Endothelial cell of umbilical vein (primary cell): ENCODE data around the gene HMGCL. TPM values are rescaled to one million over a fixed set of nuclear protein-coding genes. Genes with fewer than 3 reads are reported as not detected.

Experiments used
- BruUV-seq: library from RNA; stranded (reverse); fragments of 400-500 nt; replicated peaks from 2 replicates; lab custom pipeline; 2021; lab: Mats Ljungman, UMichigan
- CTCF ChIA-PET: fragments of 300-600, 350-600 bp; sonication (Branson Sonifier 250); formaldehyde crosslinking; loops from one replicate; lab custom pipeline; 2021; ENCODE audit warnings: antibody characterized with exemption, inconsistent platforms; lab: Charles Lee
- POLR2A ChIA-PET: fragments of 300-600, 350-600 bp; sonication (Branson Sonifier 250); formaldehyde crosslinking; loops from one replicate; lab custom pipeline; 2021; ENCODE audit warnings: antibody characterized with exemption, inconsistent platforms; lab: Charles Lee
- DNase-seq: peaks from one replicate; pipeline ENCODE4 v3.0.0-alpha.2; 2011; ENCODE audit warnings: low read depth, low spot score
- FAIRE-seq: peaks from 2 replicates; lab custom pipeline; 2011; peaks lifted over from hg19 to GRCh38; lab: Jason Lieb, UNC
- H2AFZ ChIP-seq: 2 replicates; pipeline ENCODE4 v1.6.0; 2012; ENCODE audit warnings: low read depth, low read length, control low read depth, inconsistent platforms
- H3K27ac ChIP-seq: 2 replicates; pipeline ENCODE4 v1.5.1; 2011; ENCODE audit warnings: low read depth, mild to moderate bottlenecking, control low read depth, low read length, moderate library complexity; ENCODE audit not compliant: insufficient read depth
- H3K27me3 ChIP-seq, 2 experiments: 2 replicates each; pipeline versions ENCODE4 v1.6.0 to v1.6.1; 2011; ENCODE audit warnings: low read length in 2 of 2, mixed read lengths in 1 of 2; ENCODE audit not compliant: control insufficient read depth in 2 of 2, insufficient read depth in 2 of 2
- H3K36me3 ChIP-seq, 2 experiments: 2 replicates in 1 of 2; 3 replicates in 1 of 2; pipeline ENCODE4 v1.5.1; 2011; ENCODE audit warnings: low read length in 2 of 2, mild to moderate bottlenecking in 1 of 2, moderate library complexity in 1 of 2; ENCODE audit not compliant: control insufficient read depth in 2 of 2, insufficient read depth in 2 of 2; ENCODE audit errors: extremely low read depth in 1 of 2
- H3K4me1 ChIP-seq: 3 replicates; pipeline ENCODE4 v1.5.1; 2011; ENCODE audit warnings: mild to moderate bottlenecking, low read length; ENCODE audit not compliant: control insufficient read depth, insufficient read depth; ENCODE audit errors: extremely low read depth
- H3K4me2 ChIP-seq: 2 replicates; pipeline ENCODE4 v1.6.1; 2011; ENCODE audit warnings: low read length, control low read depth, mixed read lengths; ENCODE audit not compliant: insufficient read depth
- H3K4me3 ChIP-seq, 3 experiments: fragments of 200-600 bp in 1 of 3; sonication (generic), shearing (Covaris generic) in 1 of 3; replicated peaks in 1 of 3; 2 replicates each; pipeline ENCODE4 v1.5.1; 2011 to 2016; ENCODE audit warnings: control low read depth in 3 of 3, low read length in 3 of 3, mild to moderate bottlenecking in 2 of 3, inconsistent platforms in 1 of 3, low read depth in 1 of 3, moderate library complexity in 1 of 3; ENCODE audit not compliant: insufficient read depth in 1 of 3
- H3K79me2 ChIP-seq: 2 replicates; pipeline ENCODE4 v1.6.0; 2012; ENCODE audit warnings: low read length, inconsistent platforms; ENCODE audit not compliant: control insufficient read depth, insufficient read depth
- H3K9ac ChIP-seq: replicated peaks from 2 replicates; pipeline ENCODE3; 2011; ENCODE audit warnings: low read length, control low read depth; ENCODE audit not compliant: insufficient read depth; ENCODE audit errors: extremely low read depth
- H3K9me1 ChIP-seq: replicated peaks from 3 replicates; pipeline ENCODE4 v1.6.0; 2011; ENCODE audit warnings: mild to moderate bottlenecking, low read length; ENCODE audit not compliant: control insufficient read depth, insufficient read depth; ENCODE audit errors: extremely low read depth
- H3K9me3 ChIP-seq: replicated peaks from 2 replicates; pipeline ENCODE4 v1.5.1; 2012; ENCODE audit warnings: low read length, inconsistent platforms; ENCODE audit not compliant: control insufficient read depth, insufficient read depth
- H4K20me1 ChIP-seq: replicated peaks from 2 replicates; pipeline ENCODE3; 2011; ENCODE audit warnings: mild to moderate bottlenecking, low read length; ENCODE audit not compliant: control insufficient read depth, insufficient read depth; ENCODE audit errors: extremely low read depth
- CTCF ChIP-seq, 2 donors: IDR thresholded peaks; 1 replicate in 1 of 2; 2 replicates in 1 of 2; pipeline ENCODE4 v1.5.1; 2011; ENCODE audit warnings: low read length in 2 of 2, mild to moderate bottlenecking in 2 of 2, moderate library complexity in 2 of 2, control low read depth in 1 of 2, inconsistent platforms in 1 of 2, low read depth in 1 of 2; ENCODE audit not compliant: insufficient read depth in 1 of 2; ENCODE audit errors: extremely low read depth in 1 of 2
- EZH2 ChIP-seq: IDR thresholded peaks from 2 replicates; pipeline ENCODE4 v1.6.1; 2012; ENCODE audit warnings: borderline replicate concordance, low read depth, mild to moderate bottlenecking, moderate library complexity, low read length, inconsistent platforms; ENCODE audit not compliant: severe bottlenecking
- FOS ChIP-seq: IDR thresholded peaks from 2 replicates; pipeline ENCODE4 v1.6.1; 2011; ENCODE audit warnings: mild to moderate bottlenecking, low read length, moderate library complexity, borderline replicate concordance; ENCODE audit not compliant: insufficient read depth
- MAX ChIP-seq: IDR thresholded peaks from 2 replicates; pipeline ENCODE4 v1.6.1; 2011; ENCODE audit not compliant: insufficient read depth, insufficient read length
- MYC ChIP-seq: IDR thresholded peaks from one replicate; pipeline ENCODE4 v1.6.1; 2011; ENCODE audit warnings: mild to moderate bottlenecking, low read depth, low read length
- POLR2A ChIP-seq: IDR thresholded peaks from 2 replicates; pipeline ENCODE4 v1.6.1; 2012; ENCODE audit warnings: low read depth, mild to moderate bottlenecking, control low read depth, low read length
- POLR2AphosphoS5 ChIP-seq: IDR thresholded peaks from 2 replicates; pipeline ENCODE4 v1.6.1; 2012; ENCODE audit warnings: low read depth, mild to moderate bottlenecking, control low read depth, low read length, moderate library complexity; ENCODE audit not compliant: insufficient read depth
- dilution Hi-C: fragments of 300-500 bp; cut with MboI; formaldehyde crosslinking; loops from one replicate; pipeline ENCODE4 v1.15.0; 2019; ENCODE audit warnings: low sequenced_read_pairs; ENCODE audit not compliant: extremely low pct_ligation_motif_present
- intact Hi-C: fragments of 100-400 bp; cut with micrococcal nuclease; formaldehyde crosslinking; loops from one replicate; pipeline ENCODE4 v1.10.0; 2022
- polyA plus RNA-seq, 4 experiments: library from polyadenylated mRNA; depleted of rRNA in 3 of 4; stranded (reverse) in 3 of 4; unstranded in 1 of 4; fragments of >200 nt; gene quantifications; 2 replicates each; pipeline versions ENCODE4 v1.2.1 to v1.2.3, GENCODE V29; 2011 to 2012; ENCODE audit warnings: missing spikeins in 1 of 4
- total RNA-seq: library from RNA; stranded (reverse); gene quantifications from 2 replicates; pipeline ENCODE4 v1.2.3, GENCODE V29; 2021

The HMGCL gene
- total and polyA plus RNA-seq, 2 donors (not counting 3 experiments of a cell fraction or from before 2014, with no cell fraction given): 24.2 to 30.0 TPM

DNA sequence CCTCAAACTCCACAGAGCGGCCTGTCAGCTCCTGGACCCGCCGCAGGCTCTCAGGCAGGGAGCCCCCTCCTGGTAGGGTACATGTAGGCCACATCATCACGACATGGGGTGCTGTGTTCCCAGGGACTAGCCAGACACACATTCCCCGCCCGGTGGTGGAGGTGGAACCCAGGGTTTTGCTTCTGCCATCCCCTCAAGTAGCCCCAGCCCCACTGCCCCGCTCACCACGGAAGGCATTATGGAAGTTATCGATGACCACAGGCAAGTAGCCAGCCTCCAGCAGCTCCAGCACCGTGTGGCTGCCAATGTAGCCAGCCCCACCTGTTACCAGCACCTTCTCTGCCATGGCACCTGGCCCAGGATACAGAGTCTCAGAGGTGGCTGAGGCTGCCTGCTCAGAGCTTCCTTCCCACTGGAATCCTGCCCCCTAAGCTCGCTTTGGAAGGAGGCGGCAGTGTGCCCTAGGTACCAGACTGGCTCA lies 26.5 kb downstream of the HMGCL start:
- POLR2A ChIA-PET: interaction anchor here (1.8 kb wide), 1 partner anchor 21 kb away, joined by 5 read pairs; the partner anchor contains the start of gene PITHD1
- H3K4me1 ChIP-seq: peaks cover 15% of the 10 kb centered on the region
- CTCF ChIA-PET: interaction anchor here (2.4 to 4.6 kb wide), 3 partner anchors 12 to 27 kb away, joined by 11 to 43 read pairs (median 15); partner anchors contain the start of gene PITHD1
- H3K27me3 ChIP-seq: no peaks in the 10 kb centered on the region
- H3K27ac ChIP-seq: peak overlapping the region; percentile 62
- H4K20me1 ChIP-seq: no peaks in the 10 kb centered on the region
- no peak overlapping the region for H3K4me3 ChIP-seq
- no peaks in the 10 kb centered on the region for H3K9me3 ChIP-seq
- BruUV-seq: no TSS peak
- H3K9me1 ChIP-seq: no peaks in the 10 kb centered on the region
- H2AFZ ChIP-seq: no peak overlapping the region
- no peak for DNase-seq
- no peak overlapping the region for H3K9ac ChIP-seq
- dilution Hi-C loops: no loop called here
- no peak for FAIRE-seq
- peaks cover 0 to 34% of the 10 kb centered on the region in 2 experiments for H3K36me3 ChIP-seq
- TF ChIP-seq CTCF (IDR thresholded peaks at IDR 0.05; ENCODE audit: extremely low read depth in 1 of 2, insufficient read depth in 1 of 2, low read depth in 1 of 2, low read length in 2 of 2) (peak in 1 of 2 donors; percentile 16), POLR2A (no peak)
- H3K79me2 ChIP-seq: no peaks in the 10 kb centered on the region
- no peak overlapping the region for H3K4me2 ChIP-seq
- intact Hi-C loops: loop anchor here (1.0 kb wide), 1 partner anchor 26 kb away; no protein-coding TSS in a partner anchor

DNA sequence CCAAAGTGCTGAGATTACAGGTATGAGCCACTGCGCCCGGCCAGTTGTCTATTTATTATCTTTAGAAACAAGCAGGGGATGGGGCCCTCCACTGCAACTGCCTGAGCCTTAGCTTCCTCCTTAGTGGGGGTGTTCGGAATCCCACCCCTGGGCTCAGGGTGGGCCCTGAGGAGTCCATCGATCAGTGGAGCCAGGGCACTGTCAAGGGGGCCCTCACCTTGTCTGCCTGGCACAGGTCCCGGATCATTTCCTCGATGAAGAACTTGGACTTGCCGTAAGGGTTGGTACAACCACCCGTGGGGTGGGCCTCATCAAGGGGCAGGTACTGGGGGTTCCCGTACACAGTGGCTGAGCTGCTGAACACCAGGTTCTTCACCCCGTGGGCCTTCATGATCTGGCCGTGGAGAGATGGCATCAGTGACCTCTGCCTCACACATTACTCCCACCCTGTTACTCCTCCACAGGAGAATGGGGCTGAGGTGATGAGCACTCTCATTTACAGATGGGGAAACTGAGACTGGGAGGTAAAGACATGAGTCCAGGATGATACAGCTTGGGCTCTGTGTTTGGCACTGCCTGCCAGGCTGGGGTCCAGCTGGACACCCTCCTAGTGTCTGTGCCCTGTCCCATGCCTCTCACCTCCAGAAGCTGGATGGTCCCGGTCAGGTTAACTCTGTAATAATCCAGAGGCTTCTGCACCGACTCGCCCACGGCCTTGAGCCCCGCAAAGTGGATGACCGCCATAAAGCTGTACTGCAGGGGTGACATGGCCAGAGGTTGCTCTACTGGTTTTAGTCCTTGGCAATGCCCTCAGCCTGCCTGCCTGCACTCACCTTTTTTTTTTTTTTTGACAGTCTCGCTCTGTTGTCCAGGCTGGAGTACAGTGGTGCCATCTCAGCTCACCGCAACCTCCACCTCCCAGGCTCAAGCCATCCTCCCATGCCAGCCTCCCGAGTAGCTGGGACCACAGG lies 27.5 kb downstream of the HMGCL start:
- POLR2A ChIA-PET: no interaction called here
- BruUV-seq: no TSS peak
- DNase-seq: no peak
- dilution Hi-C loops (no loop called here), intact Hi-C loops (no loop called here)
- H2AFZ ChIP-seq: no peak overlapping the region
- H3K4me2 ChIP-seq: no peak overlapping the region
- peaks cover 0 to 39% of the 10 kb centered on the region in 2 experiments for H3K36me3 ChIP-seq
- H3K9me3 ChIP-seq: no peaks in the 10 kb centered on the region
- TF ChIP-seq POLR2A (no peak), MYC (no peak), POLR2AphosphoS5 (peak; percentile 1), FOS (no peak), EZH2 (no peak), MAX (no peak)
- FAIRE-seq: no peak
- H3K4me1 ChIP-seq: peaks cover 15% of the 10 kb centered on the region
- no peaks in the 10 kb centered on the region for H4K20me1 ChIP-seq
- CTCF ChIA-PET: interaction anchor here (2.4 to 4.6 kb wide), 2 partner anchors 20 to 26 kb away, joined by 11 to 43 read pairs; partner anchors contain the start of gene PITHD1
- H3K9ac ChIP-seq: no peak overlapping the region
- H3K27ac ChIP-seq: no peak overlapping the region
- no peaks in the 10 kb centered on the region for H3K27me3 ChIP-seq
- H3K79me2 ChIP-seq: peaks cover 7% of the 10 kb centered on the region
- H3K4me3 ChIP-seq: no peak overlapping the region
- no peaks in the 10 kb centered on the region for H3K9me1 ChIP-seq
